Transverse colon (tissue), 4 donors: ENCODE results near the gene PLCG2.

Experiments
- CTCF ChIP-seq, 5 experiments: fragments of 200-600 bp in 3 of 5; fragments of 450-650 bp in 2 of 5; sonication (generic) in 3 of 5; IDR thresholded peaks; 1 replicate in 2 of 5; 2 replicates in 3 of 5; pipeline ENCODE4 v1.5.1; 2016 to 2017; ENCODE audit warnings: antibody characterized with exemption in 5 of 5, inconsistent platforms in 3 of 5, mild to moderate bottlenecking in 2 of 5, moderate library complexity in 1 of 5
- EP300 ChIP-seq: sonication (generic); formaldehyde crosslinking; IDR thresholded peaks from one replicate; pipeline ENCODE4 v1.6.1; 2017; ENCODE audit warnings: antibody characterized with exemption, low read depth
- POLR2A ChIP-seq: fragments of 450-650 bp; IDR thresholded peaks from one replicate; pipeline ENCODE4 v1.6.1; 2016; ENCODE audit warnings: antibody characterized with exemption, mild to moderate bottlenecking, moderate library complexity
- POLR2AphosphoS5 ChIP-seq, 3 donors: sonication (generic); formaldehyde crosslinking; IDR thresholded peaks; one replicate each; pipeline ENCODE4 v1.6.1; 2016; ENCODE audit warnings: antibody characterized with exemption in 3 of 3

GRCh38 chr16:81936209-81937000 is 157.3 kb downstream of the PLCG2 start:
- TF ChIP-seq CTCF (IDR thresholded peaks at IDR 0.05), result no peak
- TF ChIP-seq POLR2A, result no peak
- TF ChIP-seq EP300, result no peak
- no peak for TF ChIP-seq POLR2AphosphoS5 (IDR thresholded peaks at IDR 0.05)
